ENCODE results near the gene CDPF1. TPM values are rescaled to one million over a fixed set of nuclear protein-coding genes. Genes with fewer than 3 reads are reported as not detected.
A peak's percentile ranks its signal among the peaks of the same experiment; 100 is the strongest.
"Not testable (repeated sequence)": the region's sequence is repeated elsewhere in the genome, so short reads cannot be mapped to it uniquely, and the experiment has no call there.

Gene CDPF1
- total RNA-seq, 1 experiment from 2014 or later: 26.2 TPM

GRCh38 chr22:46269564-46269963 lies 19.5 kb upstream of the CDPF1 start:
- Histone ChIP-seq H3K4me3 (no peak overlapping the region), H3K9me3 (no peaks in the 10 kb centered on the region), H3K36me3 (peaks cover 13% of the 10 kb centered on the region), H3K27me3 (no peaks in the 10 kb centered on the region)
- no peak for DNase-seq

GRCh38 chr22:46267431-46268279 lies 17.6 kb upstream of the CDPF1 start, which contains the start of gene TTC38:
Gene TTC38 (plus strand): TSS chr22:46268008. CDS start chr22:46268040, 32 bp downstream.
- H3K4me3 ChIP-seq: peak within 1 kb of the TSS; percentile 92
- H3K36me3 ChIP-seq: peaks cover 10% of the 10 kb centered on the region; the same call in 1 of the 2 replicates
- no peaks in the 10 kb centered on the region for H3K9me3 ChIP-seq
- H3K27me3 ChIP-seq: no peaks in the 10 kb centered on the region
- peak; percentile 87 for DNase-seq

DNA sequence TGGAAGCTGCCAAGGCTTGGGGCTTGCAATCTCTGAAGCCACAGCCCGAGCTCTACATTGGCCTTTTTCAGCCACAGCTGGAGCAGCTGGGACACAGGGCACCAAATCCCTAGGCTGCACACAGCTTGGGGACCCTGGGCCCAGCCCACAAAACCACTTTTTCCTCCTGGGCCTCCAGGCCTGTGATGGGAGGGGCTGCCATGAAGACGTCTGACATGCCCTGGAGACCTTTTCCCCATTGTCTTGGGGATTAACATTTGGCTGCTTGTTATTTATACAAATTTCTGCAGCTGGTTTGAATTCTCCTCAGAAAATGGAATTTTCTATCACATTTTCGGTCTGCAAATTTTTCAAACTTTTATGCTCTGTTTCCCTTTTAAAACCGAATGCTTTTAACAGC lies 15.5 kb upstream of the CDPF1 start:
- not testable (repeated sequence) for H3K4me3 ChIP-seq, H3K9me3 ChIP-seq, H3K27me3 ChIP-seq, DNase-seq, H3K36me3 ChIP-seq

- H3K9me3 ChIP-seq, H3K4me3 ChIP-seq, H3K36me3 ChIP-seq, H3K27me3 ChIP-seq, DNase-seq: not testable (repeated sequence)
These were observed 14.4 kb upstream of the CDPF1 start for GRCh38 chr22:46264520-46264919.

GRCh38 chr22:46263216-46263590 lies 13.1 kb upstream of the CDPF1 start, which contains the start of gene PKDREJ:
Gene PKDREJ (minus strand): TSS chr22:46263343. CDS start chr22:46263322, 21 bp downstream.
- Histone ChIP-seq H3K27me3 (no peaks in the 10 kb centered on the region), H3K9me3 (no peaks in the 10 kb centered on the region; the same call in 1 of the 2 replicates), H3K36me3 (no peaks in the 10 kb centered on the region), H3K4me3 (no peak within 1 kb of the TSS)
- DNase-seq: no peak

DNA sequence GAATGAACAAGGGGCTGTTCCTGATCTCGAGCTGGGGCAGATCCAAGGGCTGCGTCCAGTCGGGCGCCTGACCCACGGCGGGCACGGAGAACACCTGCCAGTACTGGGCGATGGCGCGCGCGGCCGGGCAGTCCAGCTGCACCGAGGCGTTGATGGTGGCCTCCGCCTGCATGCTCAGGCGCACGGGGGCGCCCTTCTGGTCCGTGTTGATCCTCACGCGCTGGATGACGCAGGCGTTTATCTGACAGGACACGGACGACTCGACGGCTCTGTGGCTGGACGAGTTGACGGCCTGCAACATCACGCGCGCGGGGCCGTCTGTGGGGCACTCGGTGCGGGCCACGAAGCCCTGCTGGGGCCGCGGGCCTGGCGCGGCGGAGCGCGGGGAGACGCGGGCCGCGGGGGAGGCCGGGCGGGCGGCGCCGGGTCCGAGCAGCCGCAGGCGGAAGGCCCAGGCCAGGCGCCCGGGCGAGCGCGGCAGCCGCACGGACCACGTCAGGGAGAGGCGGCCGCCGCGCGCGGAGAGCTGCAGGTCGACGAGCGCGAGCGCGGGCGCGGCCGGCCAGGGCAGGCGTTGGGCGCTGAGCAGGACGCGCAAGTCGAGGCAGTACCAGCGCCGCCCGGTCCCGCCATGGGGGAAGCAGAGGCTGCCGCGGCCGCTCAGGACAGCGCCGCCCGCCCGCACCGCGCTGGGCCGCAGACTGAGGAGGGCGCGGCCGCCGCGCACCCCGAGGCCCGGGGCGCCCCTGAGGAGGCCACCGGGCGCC lies 12.5 kb upstream of the CDPF1 start:
- DNase-seq: no peak
- peaks cover 5% of the 10 kb centered on the region; the same call in 1 of the 2 replicates for H3K9me3 ChIP-seq
- H3K27me3 ChIP-seq: no peaks in the 10 kb centered on the region
- no peaks in the 10 kb centered on the region for H3K36me3 ChIP-seq
- no peak overlapping the region for H3K4me3 ChIP-seq

- Histone ChIP-seq H3K9me3 (peaks cover 5% of the 10 kb centered on the region; the same call in 1 of the 2 replicates), H3K36me3 (no peaks in the 10 kb centered on the region), H3K4me3 (no peak overlapping the region), H3K27me3 (no peaks in the 10 kb centered on the region)
- no peak for DNase-seq
These were observed 9.9 kb upstream of the CDPF1 start for GRCh38 chr22:46260038-46260437.

DNA sequence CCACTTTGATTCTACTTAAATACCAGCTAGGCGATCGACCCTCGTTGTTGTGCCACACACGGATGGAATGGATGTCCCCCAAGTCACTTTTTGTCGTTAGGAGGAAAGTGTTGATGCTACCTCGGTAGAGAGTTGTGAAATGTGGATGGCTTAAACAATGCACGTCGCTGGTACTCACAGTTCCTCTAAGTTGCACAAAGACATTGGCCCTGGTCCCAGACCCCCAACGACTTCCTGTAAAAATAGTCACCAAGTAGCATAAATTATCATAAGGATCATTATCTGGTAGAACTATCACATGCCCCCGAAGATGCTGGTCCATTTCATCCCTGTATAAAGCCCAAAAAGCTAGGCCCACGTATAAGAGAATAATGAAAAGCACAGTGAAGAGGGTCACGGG lies 9.3 kb upstream of the CDPF1 start:
- Histone ChIP-seq H3K9me3 (peaks cover 5% of the 10 kb centered on the region; the same call in 1 of the 2 replicates), H3K4me3 (no peak overlapping the region), H3K36me3 (no peaks in the 10 kb centered on the region), H3K27me3 (no peaks in the 10 kb centered on the region)
- DNase-seq: no peak

DNA sequence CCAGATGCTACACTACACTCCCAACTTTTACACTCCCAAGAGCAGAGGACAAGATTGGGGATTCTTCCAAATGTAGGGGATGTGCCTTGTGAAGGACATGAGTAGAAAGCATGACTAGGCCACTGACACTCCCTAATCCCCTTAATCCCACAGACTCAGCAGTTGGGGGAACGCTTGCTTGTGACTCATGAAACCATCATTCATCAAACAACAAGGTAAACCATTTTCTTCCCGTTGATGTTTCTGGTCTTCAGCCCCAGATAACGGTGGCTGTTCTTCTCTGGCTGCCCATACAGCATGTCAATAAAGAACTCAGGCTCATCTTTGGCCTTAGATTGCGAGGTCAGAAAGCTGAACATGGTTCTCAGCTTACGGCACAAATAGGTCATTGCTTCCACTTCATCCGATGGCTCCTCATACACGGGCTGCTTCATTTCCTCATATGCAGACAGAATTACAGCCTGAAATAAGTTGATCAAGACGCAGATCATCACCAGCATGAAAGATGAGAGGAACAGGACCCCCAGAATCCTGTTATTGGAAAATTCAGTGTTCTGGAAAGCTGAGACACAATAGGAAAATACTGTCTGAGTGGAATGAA lies 6.4 kb upstream of the CDPF1 start:
- no peak overlapping the region for H3K4me3 ChIP-seq
- no peaks in the 10 kb centered on the region for H3K27me3 ChIP-seq
- H3K9me3 ChIP-seq: peaks cover 5% of the 10 kb centered on the region; the same call in 1 of the 2 replicates
- no peaks in the 10 kb centered on the region for H3K36me3 ChIP-seq
- peak; percentile 24 for DNase-seq

- H3K9me3 ChIP-seq: no peaks in the 10 kb centered on the region
- no peaks in the 10 kb centered on the region for H3K27me3 ChIP-seq
- H3K4me3 ChIP-seq: peak overlapping the region; percentile 91
- no peak for DNase-seq
- no peaks in the 10 kb centered on the region for H3K36me3 ChIP-seq
These were observed 1.8 kb upstream of the CDPF1 start for GRCh38 chr22:46251816-46252380.

- Histone ChIP-seq H3K27me3 (no peaks in the 10 kb centered on the region), H3K36me3 (no peaks in the 10 kb centered on the region), H3K9me3 (no peaks in the 10 kb centered on the region), H3K4me3 (peak overlapping the region; percentile 91)
- DNase-seq: no peak
These were observed 1.2 kb upstream of the CDPF1 start for GRCh38 chr22:46251266-46251665.

DNA sequence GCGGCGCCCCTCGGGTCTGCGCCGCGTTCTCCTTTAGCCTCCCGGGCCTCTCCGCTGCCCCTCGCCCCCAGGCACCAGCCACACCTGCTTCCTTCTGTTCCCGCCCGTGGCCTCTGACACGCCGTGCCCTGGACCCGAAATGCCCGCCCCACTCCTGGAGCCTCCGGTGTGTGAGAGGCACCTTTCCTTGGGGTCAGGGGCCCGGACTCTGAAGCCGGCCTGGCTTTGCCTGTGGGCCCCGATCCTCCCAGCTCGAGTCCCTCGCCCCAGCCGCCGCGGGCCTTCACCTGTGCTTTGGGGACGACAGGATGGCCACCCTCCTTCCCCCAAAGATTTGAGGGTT lies 661 bp upstream of the CDPF1 start:
- DNase-seq: no peak
- no peaks in the 10 kb centered on the region for H3K36me3 ChIP-seq
- H3K9me3 ChIP-seq: no peaks in the 10 kb centered on the region
- H3K27me3 ChIP-seq: no peaks in the 10 kb centered on the region
- H3K4me3 ChIP-seq: peak overlapping the region; percentile 91

GRCh38 chr22:46247443-46247975 lies 2.6 kb downstream of the CDPF1 start:
- DNase-seq: no peak
- no peaks in the 10 kb centered on the region for H3K27me3 ChIP-seq
- H3K4me3 ChIP-seq: no peak overlapping the region
- H3K36me3 ChIP-seq: 0 out of 2 replicates have a peak, but pooled peaks cover 2% of the 10 kb centered on the region
- H3K9me3 ChIP-seq: no peaks in the 10 kb centered on the region

GRCh38 chr22:46246178-46246577 lies 3.9 kb downstream of the CDPF1 start:
- DNase-seq: no peak
- Histone ChIP-seq H3K9me3 (no peaks in the 10 kb centered on the region), H3K36me3 (0 out of 2 replicates have a peak, but pooled peaks cover 2% of the 10 kb centered on the region), H3K4me3 (no peak overlapping the region), H3K27me3 (no peaks in the 10 kb centered on the region)

GRCh38 chr22:46245511-46245910 lies 4.6 kb downstream of the CDPF1 start:
- Histone ChIP-seq H3K36me3 (0 out of 2 replicates have a peak, but pooled peaks cover 2% of the 10 kb centered on the region), H3K9me3 (no peaks in the 10 kb centered on the region), H3K27me3 (no peaks in the 10 kb centered on the region), H3K4me3 (no peak overlapping the region)
- no peak for DNase-seq

DNA sequence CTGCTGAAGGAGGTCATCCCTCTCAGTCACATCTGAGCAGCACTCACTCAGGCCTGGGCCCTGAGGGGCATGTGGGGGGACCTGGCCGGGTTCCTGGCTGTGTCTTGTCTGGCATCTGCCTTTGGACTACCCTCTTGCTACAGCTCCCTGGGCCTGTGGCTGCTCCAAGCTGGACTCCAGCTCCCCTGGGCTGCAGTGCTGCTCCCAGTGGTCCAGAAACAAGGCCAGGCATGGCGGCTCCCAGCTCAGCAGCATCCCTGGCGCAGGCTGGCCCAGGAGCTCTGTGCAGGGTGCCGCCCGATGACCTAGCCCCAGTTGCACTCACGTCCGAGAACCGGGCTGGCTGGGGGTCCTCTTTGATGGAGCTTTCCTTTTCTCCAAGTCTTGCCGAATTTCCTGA lies 5.3 kb downstream of the CDPF1 start:
- DNase-seq: no peak
- H3K4me3 ChIP-seq: no peak overlapping the region
- 0 out of 2 replicates have a peak, but pooled peaks cover 2% of the 10 kb centered on the region for H3K36me3 ChIP-seq
- H3K9me3 ChIP-seq: no peaks in the 10 kb centered on the region
- no peaks in the 10 kb centered on the region for H3K27me3 ChIP-seq
